Mucosa of descending colon (tissue), 3 donors: ENCODE results near the gene AOPEP. TPM values are rescaled to one million over a fixed set of nuclear protein-coding genes. Genes with fewer than 3 reads are reported as not detected.

Source experiments
- ATAC-seq: fragments of 200-7000 bp; cut with Tn5 transposase; one replicate; pipeline ENCODE4 v1.9.1; 2020; ENCODE audit warnings: mild to moderate bottlenecking, moderate library complexity
- DNase-seq, 3 donors: peaks; one replicate each; pipeline ENCODE4 v3.0.0-alpha.2; 2020
- H3K36me3 ChIP-seq: fragments of 200-600 bp; one replicate; pipeline ENCODE4 v1.8.0; 2021; ENCODE audit warnings: low read depth, mild to moderate bottlenecking
- H3K4me1 ChIP-seq: fragments of 200-600 bp; one replicate; pipeline ENCODE4 v1.8.0; 2021; ENCODE audit warnings: low read depth, mild to moderate bottlenecking
- H3K4me3 ChIP-seq: fragments of 200-600 bp; one replicate; pipeline ENCODE4 v1.8.0; 2021; ENCODE audit warnings: mild to moderate bottlenecking
- H3K9me3 ChIP-seq: fragments of 200-600 bp; one replicate; pipeline ENCODE4 v1.8.0; 2021; ENCODE audit warnings: mild to moderate bottlenecking
- intact Hi-C, 2 donors: fragments of 100-400 bp; cut with DNase I in 1 of 2; cut with micrococcal nuclease in 1 of 2; formaldehyde crosslinking; loops; one replicate each; pipeline versions ENCODE4 v1.11.0 to v1.11.1; 2022; cut with DNase I, micrococcal nuclease
- total RNA-seq, 3 donors: library from RNA; stranded (reverse); fragmentation: NEBNext Ultra II Directional in 2 of 3; extraction: Animal tissue kit (Norgen Biotek cat#: 25700) in 2 of 3; gene quantifications; one replicate each; pipeline versions ENCODE4 v1.2.1 to v1.2.4, GENCODE V29; 2021 to 2023
- TF ChIP-seq, protein P1 (sequence below): fragments of 200-600 bp; IDR thresholded peaks from one replicate; pipeline ENCODE4 v1.8.0; 2022; ENCODE audit warnings: antibody characterized with exemption, mild to moderate bottlenecking
- donor health status: DM: no; HTN: no; CAD: no; lungs with moderate emphysema.
- donor health status: DM: no; HTN: no; CAD: no.
- donor health status: DM: no; HTN: yes; CAD: no.

Gene AOPEP
- total RNA-seq, 3 donors from 2014 or later = 47.5 to 102 (median 57.8) TPM

DNA sequence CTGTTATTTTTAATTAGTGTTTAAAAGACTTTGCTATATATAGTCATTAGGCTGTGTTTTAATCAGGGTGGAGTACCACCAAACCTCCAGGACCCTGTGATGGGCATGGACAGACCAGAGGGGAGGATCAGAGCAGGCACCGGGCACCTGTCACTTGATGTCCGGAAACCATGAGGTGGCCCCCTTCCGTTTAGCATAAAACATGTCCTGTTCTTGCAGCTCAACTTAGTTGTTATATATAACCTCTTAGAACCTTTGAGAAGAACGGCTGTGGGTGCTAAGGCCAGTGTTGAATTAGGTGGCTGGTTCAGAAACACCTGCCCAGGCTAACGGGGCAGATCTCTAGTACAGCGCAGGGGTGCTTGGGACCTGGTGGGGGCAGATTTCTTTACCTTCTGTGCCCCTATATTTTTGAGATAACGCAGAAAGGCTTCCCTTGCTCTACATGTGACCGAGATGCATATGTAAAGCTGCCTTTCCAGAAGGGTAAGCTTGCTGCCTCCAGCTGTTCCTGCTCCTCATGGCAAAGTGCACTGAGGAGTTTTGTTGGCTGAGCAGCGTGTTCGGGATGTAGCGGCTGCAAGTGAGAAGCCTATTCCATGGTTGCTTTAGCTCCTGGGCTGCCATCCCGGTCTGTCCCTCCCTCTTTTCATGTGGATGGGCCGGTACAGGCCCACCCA, 335.6 kb downstream of the AOPEP start:
- intact Hi-C loops = no loop called here
- Histone ChIP-seq H3K36me3 (no peaks in the 10 kb centered on the region), H3K4me1 (no peaks in the 10 kb centered on the region), H3K4me3 (no peak overlapping the region), H3K9me3 (no peaks in the 10 kb centered on the region)
- ATAC-seq = no peak
- DNase-seq = peak in 1 of 3 donors; percentile 3
- TF ChIP-seq, protein P1, sequence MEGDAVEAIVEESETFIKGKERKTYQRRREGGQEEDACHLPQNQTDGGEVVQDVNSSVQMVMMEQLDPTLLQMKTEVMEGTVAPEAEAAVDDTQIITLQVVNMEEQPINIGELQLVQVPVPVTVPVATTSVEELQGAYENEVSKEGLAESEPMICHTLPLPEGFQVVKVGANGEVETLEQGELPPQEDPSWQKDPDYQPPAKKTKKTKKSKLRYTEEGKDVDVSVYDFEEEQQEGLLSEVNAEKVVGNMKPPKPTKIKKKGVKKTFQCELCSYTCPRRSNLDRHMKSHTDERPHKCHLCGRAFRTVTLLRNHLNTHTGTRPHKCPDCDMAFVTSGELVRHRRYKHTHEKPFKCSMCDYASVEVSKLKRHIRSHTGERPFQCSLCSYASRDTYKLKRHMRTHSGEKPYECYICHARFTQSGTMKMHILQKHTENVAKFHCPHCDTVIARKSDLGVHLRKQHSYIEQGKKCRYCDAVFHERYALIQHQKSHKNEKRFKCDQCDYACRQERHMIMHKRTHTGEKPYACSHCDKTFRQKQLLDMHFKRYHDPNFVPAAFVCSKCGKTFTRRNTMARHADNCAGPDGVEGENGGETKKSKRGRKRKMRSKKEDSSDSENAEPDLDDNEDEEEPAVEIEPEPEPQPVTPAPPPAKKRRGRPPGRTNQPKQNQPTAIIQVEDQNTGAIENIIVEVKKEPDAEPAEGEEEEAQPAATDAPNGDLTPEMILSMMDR = no peak

DNA sequence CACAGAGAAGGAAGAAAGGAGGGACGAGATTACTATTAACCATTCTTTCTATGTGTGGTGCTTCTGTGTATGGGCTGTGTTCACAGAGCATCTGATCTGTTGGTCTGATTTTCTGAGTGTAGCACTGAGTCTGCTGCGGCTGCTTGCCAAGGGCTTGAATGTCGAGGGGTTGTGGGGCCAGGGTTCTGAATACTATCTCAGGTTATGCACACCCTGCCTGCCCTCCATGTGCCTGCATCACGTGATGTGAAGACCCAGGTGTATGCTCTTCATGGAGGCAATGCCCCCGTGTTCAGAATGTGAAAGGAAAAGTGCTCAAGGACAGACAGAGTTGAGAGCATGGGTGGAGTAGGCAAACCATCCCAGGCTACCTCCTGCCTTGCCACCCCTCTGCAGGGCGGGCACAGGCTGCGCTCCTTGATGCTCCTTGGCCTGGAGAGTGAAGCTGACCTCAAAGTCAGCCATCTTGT, 336.1 kb downstream of the AOPEP start:
- ATAC-seq = no peak

DNA sequence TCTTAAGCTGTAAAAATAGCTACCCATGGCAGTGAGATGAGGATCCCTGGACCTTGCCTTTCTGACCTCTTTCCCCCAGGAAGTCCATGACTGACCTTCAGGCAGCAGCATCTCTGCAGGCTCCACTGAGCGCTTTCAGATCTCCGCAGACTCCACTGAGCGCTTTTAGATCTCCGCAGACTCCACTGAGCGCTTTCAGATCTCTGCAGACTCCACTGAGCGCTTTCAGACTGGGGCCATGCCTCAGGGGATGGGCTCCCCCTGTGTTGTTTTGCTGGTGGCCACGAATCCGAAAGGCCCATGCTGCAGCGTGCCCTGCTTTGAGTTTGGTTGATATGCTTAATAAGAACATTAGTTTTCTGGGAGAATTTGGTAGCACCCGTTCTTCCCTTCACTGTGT, 336.8 kb downstream of the AOPEP start:
- Histone ChIP-seq H3K4me1 (no peaks in the 10 kb centered on the region), H3K36me3 (no peaks in the 10 kb centered on the region)
- TF ChIP-seq, protein P1 = no peak

More for the DNA sequence above, 336.1 kb downstream of the AOPEP start:
- H3K4me1 ChIP-seq = no peaks in the 10 kb centered on the region
- no peaks in the 10 kb centered on the region for H3K9me3 ChIP-seq
- H3K4me3 ChIP-seq = no peak overlapping the region
- H3K36me3 ChIP-seq = no peaks in the 10 kb centered on the region
- TF ChIP-seq, protein P1 = no peak
- intact Hi-C loops = no loop called here
- peak in 1 of 3 donors; percentile 0 for DNase-seq

DNA sequence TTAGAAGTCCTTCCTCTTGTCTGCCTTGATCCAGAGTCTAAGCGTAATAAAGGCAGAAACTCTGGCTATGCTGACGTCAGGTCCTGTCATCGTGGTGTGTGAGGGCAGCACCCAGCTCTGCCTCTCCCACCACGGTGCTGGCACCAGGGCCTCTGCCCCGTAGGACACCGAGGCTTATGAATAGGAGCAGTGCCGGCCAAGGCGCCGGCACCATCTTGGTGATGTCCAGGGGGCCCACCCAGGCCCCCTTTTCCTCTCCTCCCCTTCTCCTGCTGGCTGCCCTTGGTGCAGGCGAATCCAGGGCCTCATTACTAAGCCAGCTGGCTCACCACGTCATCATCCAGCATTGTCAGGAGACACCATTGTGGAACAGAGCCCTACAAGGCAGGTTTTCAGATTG, 338.7 kb downstream of the AOPEP start:
- H3K9me3 ChIP-seq = no peaks in the 10 kb centered on the region
- DNase-seq = peak in 1 of 3 donors; percentile 2
- TF ChIP-seq, protein P1 = no peak
- no peaks in the 10 kb centered on the region for H3K4me1 ChIP-seq
- intact Hi-C loops = no loop called here
- no peaks in the 10 kb centered on the region for H3K36me3 ChIP-seq
- no peak overlapping the region for H3K4me3 ChIP-seq
- peak; percentile 26 for ATAC-seq

More for the DNA sequence above, 336.8 kb downstream of the AOPEP start:
- ATAC-seq = no peak
- Histone ChIP-seq H3K4me3 (no peak overlapping the region), H3K9me3 (no peaks in the 10 kb centered on the region)
- peak in 1 of 3 donors; percentile 1 for DNase-seq
- intact Hi-C loops = no loop called here

DNA sequence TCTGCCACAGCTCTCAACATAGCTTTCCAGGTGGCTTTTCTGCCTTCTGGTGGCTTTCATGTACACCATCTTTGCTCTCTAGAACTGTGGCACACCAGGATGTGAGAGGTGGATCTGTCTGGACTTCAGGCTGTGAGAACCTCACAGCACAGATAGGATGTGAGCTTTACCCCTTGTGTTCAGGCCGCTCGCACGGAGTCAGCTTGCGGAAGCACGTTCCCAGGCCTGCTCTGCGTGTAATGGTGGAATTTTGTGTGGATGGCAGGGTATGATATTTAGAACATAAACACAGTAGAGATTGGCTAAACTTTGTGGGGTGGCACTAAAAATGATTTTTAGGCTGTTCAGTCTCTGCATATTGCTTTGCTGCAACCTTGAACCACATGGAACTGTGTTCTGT, 340.6 kb downstream of the AOPEP start:
- Histone ChIP-seq H3K36me3 (no peaks in the 10 kb centered on the region), H3K4me1 (peaks cover 3% of the 10 kb centered on the region), H3K4me3 (no peak overlapping the region), H3K9me3 (no peaks in the 10 kb centered on the region)
- intact Hi-C loops = no loop called here
- DNase-seq = peak in 1 of 3 donors; percentile 1
- TF ChIP-seq, protein P1 = no peak
- no peak for ATAC-seq
